GM12878 (cell line): Measurements from ENCODE around the gene C16orf74. TPM values are rescaled to one million over a fixed set of nuclear protein-coding genes. Genes with fewer than 3 reads are reported as not detected.

Source experiments
- ATAC-seq: fragments of 200-7000 bp; cut with Tn5 transposase; 3 replicates; pipeline ENCODE4 v1.9.1; 2020; ENCODE audit warnings: mild to moderate bottlenecking, moderate library complexity
- BruUV-seq: library from RNA; stranded (reverse); fragments of 400-500 nt; replicated peaks from 2 replicates; lab custom pipeline; 2021; lab: Mats Ljungman, UMichigan
- CTCF ChIA-PET: fragments of 300-600 bp; sonication (Branson Sonifier 250); formaldehyde crosslinking; extraction: SDS; loops from one replicate; lab custom pipeline; 2021; ENCODE audit warnings: inconsistent platforms; lab: Yijun Ruan, JAX
- POLR2A ChIA-PET: fragments of 350-600 bp; formaldehyde crosslinking; extraction: SDS; loops from one replicate; lab custom pipeline; 2021; ENCODE audit warnings: inconsistent platforms; lab: Charles Lee
- RAD21 ChIA-PET: fragments of 300-600 bp; sonication (Branson Sonifier 250); formaldehyde crosslinking; loops from one replicate; lab custom pipeline; 2023; ENCODE audit warnings: antibody characterized with exemption; ENCODE audit not compliant: unreplicated experiment; lab: Charles Lee
- SMC1A ChIA-PET: fragments of 300-600 bp; sonication (Branson Sonifier 250); formaldehyde crosslinking; loops from one replicate; lab custom pipeline; 2023; ENCODE audit not compliant: unreplicated experiment, uncharacterized antibody; lab: Charles Lee
- DNase-seq: peaks from one replicate; pipeline ENCODE4 v3.0.0-alpha.2; 2011; ENCODE audit warnings: low read depth, low spot score
- FAIRE-seq: peaks from 3 replicates; lab custom pipeline; 2011; peaks lifted over from hg19 to GRCh38; lab: Jason Lieb, UNC
- H2AFZ ChIP-seq: 2 replicates; pipeline ENCODE4 v1.6.0; 2011; ENCODE audit warnings: low read depth, low read length, control low read depth; ENCODE audit not compliant: control insufficient read depth
- H3K27ac ChIP-seq: 2 replicates; pipeline ENCODE4 v1.5.1; 2011; ENCODE audit warnings: control low read depth; ENCODE audit not compliant: control insufficient read depth, insufficient read depth
- H3K27me3 ChIP-seq, 2 experiments: replicated peaks in 1 of 2; 2 replicates each; pipeline versions ENCODE4 v1.6.0 to v1.6.1; 2011; ENCODE audit warnings: low read length in 1 of 2; ENCODE audit not compliant: control insufficient read depth in 2 of 2, insufficient read depth in 2 of 2
- H3K36me3 ChIP-seq, 2 experiments: 2 replicates each; pipeline ENCODE4 v1.5.1; 2011; ENCODE audit warnings: low read length in 1 of 2; ENCODE audit not compliant: control insufficient read depth in 2 of 2, insufficient read depth in 2 of 2
- H3K4me1 ChIP-seq: 2 replicates; pipeline ENCODE4 v1.6.1; 2011; ENCODE audit warnings: mild to moderate bottlenecking, low read length, moderate library complexity, mixed read lengths; ENCODE audit not compliant: control insufficient read depth, insufficient read depth
- H3K4me2 ChIP-seq: 2 replicates; pipeline ENCODE4 v1.6.0; 2011; ENCODE audit warnings: control low read depth; ENCODE audit not compliant: control insufficient read depth, insufficient read depth
- H3K4me3 ChIP-seq: fragments of 200-600 bp; sonication (generic); 2 replicates; pipeline ENCODE4 v1.5.1; 2016
- H3K79me2 ChIP-seq: 2 replicates; pipeline ENCODE4 v1.6.0; 2011; ENCODE audit warnings: low read length; ENCODE audit not compliant: control insufficient read depth, insufficient read depth
- H3K9ac ChIP-seq: 2 replicates; pipeline ENCODE4 v1.8.0; 2011; ENCODE audit warnings: low read length, control low read depth, mixed read lengths; ENCODE audit not compliant: control insufficient read depth, insufficient read depth
- H3K9me3 ChIP-seq: replicated peaks from 3 replicates; pipeline ENCODE4 v1.5.1; 2011; ENCODE audit warnings: mild to moderate bottlenecking, low read length; ENCODE audit not compliant: control insufficient read depth, insufficient read depth
- H4K20me1 ChIP-seq: 2 replicates; pipeline ENCODE4 v1.6.0; 2011; ENCODE audit not compliant: control insufficient read depth, insufficient read depth
- BMI1 ChIP-seq: fragments of 450-650 bp; IDR thresholded peaks from 2 replicates; pipeline ENCODE4 v1.6.1; 2016; ENCODE audit warnings: mild to moderate bottlenecking, moderate library complexity, borderline replicate concordance
- CBFB ChIP-seq: IDR thresholded peaks from 2 replicates; pipeline ENCODE4 v1.6.1; 2016; ENCODE audit warnings: antibody characterized with exemption, low read depth
- CEBPZ ChIP-seq: fragments of 150-350 bp; IDR thresholded peaks from 2 replicates; pipeline ENCODE4 v1.6.1; 2016; ENCODE audit warnings: low read depth, low read length
- FOS ChIP-seq: IDR thresholded peaks from 3 replicates; pipeline ENCODE4 v1.6.1; 2011; ENCODE audit warnings: borderline replicate concordance; ENCODE audit not compliant: insufficient read length; ENCODE audit errors: extremely low read depth
- HDGF ChIP-seq: fragments of 450-650 bp; IDR thresholded peaks from 2 replicates; pipeline ENCODE4 v1.6.1; 2016; ENCODE audit warnings: antibody characterized with exemption
- NFYB ChIP-seq: IDR thresholded peaks from 2 replicates; pipeline ENCODE4 v1.6.1; 2011; ENCODE audit warnings: low read depth, mild to moderate bottlenecking, low read length, improper control_type of control experiment, moderate library complexity; ENCODE audit not compliant: insufficient read depth
- POLR2AphosphoS2 ChIP-seq: IDR thresholded peaks from 2 replicates; pipeline ENCODE4 v1.6.1; 2011; ENCODE audit warnings: low read depth, mild to moderate bottlenecking, low read length, improper control_type of control experiment, moderate library complexity
- RAD21 ChIP-seq: IDR thresholded peaks from 2 replicates; pipeline ENCODE4 v1.6.1; 2011; ENCODE audit warnings: mild to moderate bottlenecking, low read depth, low read length, moderate library complexity; ENCODE audit not compliant: insufficient read depth
- SMC3 ChIP-seq: IDR thresholded peaks from 2 replicates; pipeline ENCODE4 v1.6.1; 2011; ENCODE audit warnings: low read length, improper control_type of control experiment, borderline replicate concordance
- SPI1 ChIP-seq: IDR thresholded peaks from 2 replicates; pipeline ENCODE4 v1.6.1; 2011; ENCODE audit warnings: low read depth, mild to moderate bottlenecking, low read length, moderate library complexity, borderline replicate concordance; ENCODE audit not compliant: insufficient read depth
- SREBF2 ChIP-seq: IDR thresholded peaks from 2 replicates; pipeline ENCODE4 v1.6.1; 2012; ENCODE audit warnings: mild to moderate bottlenecking, low read length
- SRF ChIP-seq, 2 experiments: IDR thresholded peaks; 2 replicates each; pipeline ENCODE4 v1.6.1; 2011; ENCODE audit warnings: low read depth in 2 of 2, low read length in 2 of 2, mild to moderate bottlenecking in 1 of 2, moderate library complexity in 1 of 2
- SUPT20H ChIP-seq: IDR thresholded peaks from 2 replicates; pipeline ENCODE4 v1.6.1; 2011; ENCODE audit warnings: low read depth, mild to moderate bottlenecking, low read length, moderate library complexity, borderline replicate concordance; ENCODE audit not compliant: control insufficient read depth
- TARDBP ChIP-seq: IDR thresholded peaks from 2 replicates; pipeline ENCODE4 v1.6.1; 2016; ENCODE audit warnings: borderline replicate concordance
- ZBED1 ChIP-seq: IDR thresholded peaks from 2 replicates; pipeline ENCODE4 v1.6.1; 2016; ENCODE audit warnings: borderline replicate concordance
- ZNF24 ChIP-seq: fragments of 450-650 bp; IDR thresholded peaks from 2 replicates; pipeline ENCODE4 v1.6.1; 2017; ENCODE audit warnings: antibody characterized with exemption, mild to moderate bottlenecking
- WGBS: methylation state at CpG from one replicate; pipeline ENCODE4 v1.1.6; 2016; ENCODE audit warnings: low lambda C conversion rate; ENCODE audit not compliant: insufficient replicate concordance, insufficient coverage; ENCODE audit errors: missing lambda C conversion rate; 5-methylcytosine and 5-hydroxymethylcytosine counted together
- in situ Hi-C: fragments of 300-500 bp; cut with MboI; formaldehyde crosslinking; loops from 9 replicates; pipeline ENCODE4 v1.14.3; 2018; ENCODE audit warnings: mixed read lengths
- intact Hi-C: fragments of 100-400 bp; cut with micrococcal nuclease; formaldehyde crosslinking; loops from one replicate; pipeline ENCODE4 v1.14.2; 2022; ENCODE audit not compliant: unreplicated experiment
- polyA plus RNA-seq, 11 experiments: library from polyadenylated mRNA; depleted of rRNA in 4 of 11; unstranded in 6 of 11; stranded (reverse) in 5 of 11; fragments of >200 nt; fragmentation: Nextera tagmentation in 4 of 11; fragmentation: Illumina TruSeq in 1 of 11; extraction: Ambion mirVana in 4 of 11; extraction: Trizol in 1 of 11; gene quantifications; 1 replicate in 1 of 11; 2 replicates in 10 of 11; pipeline versions ENCODE4 v1.2.1 to v1.2.3, GENCODE V29; 2011 to 2016; ENCODE audit warnings: inconsistent platforms in 2 of 11, missing spikeins in 2 of 11, low read depth in 1 of 11
- total RNA-seq, 4 experiments: library from RNA; depleted of rRNA in 3 of 4; stranded (reverse); fragments of >200 nt in 3 of 4; fragmentation: Illumina TruSeq in 1 of 4; extraction: Trizol in 1 of 4; gene quantifications; 2 replicates each; pipeline versions ENCODE4 v1.2.1 to v1.2.3, GENCODE V29; 2013 to 2021
- TF ChIP-seq, protein P1 (sequence below): IDR thresholded peaks from 2 replicates; pipeline ENCODE4 v1.6.1; 2011; ENCODE audit warnings: low read depth, low read length, improper control_type of control experiment, borderline replicate concordance
- TF ChIP-seq, protein P2 (sequence below): fragments of 450-650 bp; IDR thresholded peaks from 2 replicates; pipeline ENCODE4 v1.6.1; 2017; ENCODE audit warnings: mild to moderate bottlenecking

Gene C16orf74
- total and polyA plus RNA-seq, 10 of the 15 experiments (the other 5 are each of a cell fraction or from before 2014, with no cell fraction given): 0.23 to 20.1 (median 6.8) TPM

DNA sequence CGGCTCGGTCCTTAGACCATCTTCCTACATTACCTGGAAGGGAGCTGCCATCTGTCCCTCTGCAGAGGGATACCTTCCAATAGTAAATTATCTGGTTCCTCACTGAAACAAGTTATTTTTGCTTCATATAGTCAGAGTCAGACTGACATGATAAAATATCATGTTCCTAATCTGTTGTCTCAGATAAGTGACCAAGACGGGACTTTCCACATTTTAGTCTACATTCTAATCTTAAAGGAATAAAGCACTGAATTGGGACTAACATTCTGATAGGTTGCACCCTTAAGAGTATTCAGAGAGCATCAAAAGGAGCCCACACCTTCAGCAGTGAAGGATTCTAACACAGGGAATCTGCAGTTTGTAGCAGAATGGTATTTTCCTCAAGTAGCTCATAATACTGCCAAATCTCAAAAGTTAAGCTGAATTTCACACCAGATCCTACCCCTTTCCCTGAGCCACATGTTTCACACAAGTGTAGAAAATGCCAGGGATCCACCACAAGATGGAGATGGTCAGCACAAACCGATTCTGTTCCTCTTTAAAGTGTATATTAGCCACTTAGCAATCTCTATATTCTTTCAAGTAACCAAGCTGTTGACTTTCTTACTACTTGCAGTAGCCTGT, 75.5 kb downstream of the C16orf74 start:
- 39% methylated on average over 4 of the region's 4 CpGs for WGBS
- no peak overlapping the region for H3K4me2 ChIP-seq
- no peak overlapping the region for H2AFZ ChIP-seq
- H3K27me3 ChIP-seq: no peaks in the 10 kb centered on the region
- peaks cover 16% of the 10 kb centered on the region for H3K4me1 ChIP-seq
- peaks cover 2% of the 10 kb centered on the region; the same call in 1 of the 2 replicates for H4K20me1 ChIP-seq
- peak overlapping the region; percentile 28; the same call in 1 of the 2 replicates for H3K27ac ChIP-seq
- in situ Hi-C loops (no loop called here), intact Hi-C loops (loop anchor here (5.0 kb wide), 1 partner anchor 42 kb away; no protein-coding TSS in a partner anchor)
- FAIRE-seq: no peak
- ChIA-PET CTCF (interaction anchor here (1.0 to 5.5 kb wide), 8 partner anchors 9 to 234 kb away, joined by 3 to 36 read pairs (median 4); no protein-coding TSS in a partner anchor), SMC1A (interaction anchor here (0.7 to 3.3 kb wide), 4 partner anchors 8 to 85 kb away, joined by 3 to 11 read pairs (median 6); no protein-coding TSS in a partner anchor), RAD21 (no interaction called here), POLR2A (no interaction called here)
- BruUV-seq: no TSS peak
- no peak overlapping the region for H3K4me3 ChIP-seq
- H3K9ac ChIP-seq: no peak overlapping the region
- H3K9me3 ChIP-seq: no peaks in the 10 kb centered on the region
- peaks cover 37 to 45% of the 10 kb centered on the region in 2 experiments for H3K36me3 ChIP-seq
- ATAC-seq: peak; percentile 43
- no peak for DNase-seq
- H3K79me2 ChIP-seq: no peaks in the 10 kb centered on the region; the same call in none of the 2 replicates
- TF ChIP-seq SUPT20H (no peak), BMI1 (no peak), ZNF24 (no peak), FOS (no peak), NFYB (no peak), POLR2AphosphoS2 (no peak), SMC3 (peak; percentile 17; the same call in 1 of the 2 replicates), TARDBP (no peak), SPI1 (0 out of 2 replicates have a peak, but pooled peaks have one; percentile 8), SREBF2 (no peak), CBFB (no peak), SRF (IDR thresholded peaks at IDR 0.05; ENCODE audit: low read depth in 2 of 2, low read length in 2 of 2) (no peak), HDGF (no peak), CEBPZ (no peak), RAD21 (0 out of 2 replicates have a peak, but pooled peaks have one; percentile 16), ZBED1 (no peak)
- TF ChIP-seq, protein P1, sequence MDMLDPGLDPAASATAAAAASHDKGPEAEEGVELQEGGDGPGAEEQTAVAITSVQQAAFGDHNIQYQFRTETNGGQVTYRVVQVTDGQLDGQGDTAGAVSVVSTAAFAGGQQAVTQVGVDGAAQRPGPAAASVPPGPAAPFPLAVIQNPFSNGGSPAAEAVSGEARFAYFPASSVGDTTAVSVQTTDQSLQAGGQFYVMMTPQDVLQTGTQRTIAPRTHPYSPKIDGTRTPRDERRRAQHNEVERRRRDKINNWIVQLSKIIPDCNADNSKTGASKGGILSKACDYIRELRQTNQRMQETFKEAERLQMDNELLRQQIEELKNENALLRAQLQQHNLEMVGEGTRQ: no peak
- TF ChIP-seq, protein P2, sequence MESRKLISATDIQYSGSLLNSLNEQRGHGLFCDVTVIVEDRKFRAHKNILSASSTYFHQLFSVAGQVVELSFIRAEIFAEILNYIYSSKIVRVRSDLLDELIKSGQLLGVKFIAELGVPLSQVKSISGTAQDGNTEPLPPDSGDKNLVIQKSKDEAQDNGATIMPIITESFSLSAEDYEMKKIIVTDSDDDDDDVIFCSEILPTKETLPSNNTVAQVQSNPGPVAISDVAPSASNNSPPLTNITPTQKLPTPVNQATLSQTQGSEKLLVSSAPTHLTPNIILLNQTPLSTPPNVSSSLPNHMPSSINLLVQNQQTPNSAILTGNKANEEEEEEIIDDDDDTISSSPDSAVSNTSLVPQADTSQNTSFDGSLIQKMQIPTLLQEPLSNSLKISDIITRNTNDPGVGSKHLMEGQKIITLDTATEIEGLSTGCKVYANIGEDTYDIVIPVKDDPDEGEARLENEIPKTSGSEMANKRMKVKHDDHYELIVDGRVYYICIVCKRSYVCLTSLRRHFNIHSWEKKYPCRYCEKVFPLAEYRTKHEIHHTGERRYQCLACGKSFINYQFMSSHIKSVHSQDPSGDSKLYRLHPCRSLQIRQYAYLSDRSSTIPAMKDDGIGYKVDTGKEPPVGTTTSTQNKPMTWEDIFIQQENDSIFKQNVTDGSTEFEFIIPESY: no peak
